Ureter (tissue), 1 donor: ENCODE data around the gene NUBP2. TPM values are rescaled to one million over a fixed set of nuclear protein-coding genes. Genes with fewer than 3 reads are reported as not detected.
A peak's percentile ranks its signal among the peaks of the same experiment; 100 is the strongest.

Experiments used
- DNase-seq: peaks from one replicate; pipeline ENCODE4 v3.0.0-alpha.2; 2020; ENCODE audit warnings: low spot score
- total RNA-seq: library from RNA; stranded (reverse); gene quantifications from one replicate; pipeline ENCODE4 v1.2.4, GENCODE V29; 2023
- donor health status: DM: yes; HTN: yes; CAD: no.

The NUBP2 gene
- total RNA-seq, 1 donor from 2014 or later, result 48.9 TPM

- DNase-seq, result peak; percentile 8
Observed at GRCh38 chr16:1828645-1829410, 46.1 kb downstream of the NUBP2 start.

- DNase-seq, result no peak
Observed at GRCh38 chr16:1830213-1830612, 47.5 kb downstream of the NUBP2 start.

GRCh38 chr16:1831186-1832075, 48.7 kb downstream of the NUBP2 start:
- DNase-seq, result no peak

- DNase-seq, result no peak
Observed at GRCh38 chr16:1832838-1833454, 50.2 kb downstream of the NUBP2 start.

GRCh38 chr16:1834096-1834495, 51.3 kb downstream of the NUBP2 start:
- no peak for DNase-seq

Other genes starting within 250 kb of the NUBP2 start
- 32.8 TPM for gene TMEM204, start 249.3 kb upstream of the NUBP2 start, total RNA-seq
- 35.1 TPM for gene IFT140, start 170.9 kb upstream of the NUBP2 start, total RNA-seq
- 31.4 TPM for gene CRAMP1, start 170.6 kb upstream of the NUBP2 start, total RNA-seq
- gene JPT2, start 104.7 kb upstream of the NUBP2 start, total RNA-seq, result 108 TPM
- 112 TPM for gene MAPK8IP3, start 76.8 kb upstream of the NUBP2 start, total RNA-seq
- 79.7 TPM for gene NME3, start 11.4 kb upstream of the NUBP2 start, total RNA-seq
- gene EME2, start 10.2 kb upstream of the NUBP2 start, total RNA-seq, result 49.7 TPM
- gene MRPS34, start 9.8 kb upstream of the NUBP2 start, total RNA-seq, result 78.6 TPM
- 39.2 TPM for gene SPSB3, start 389 bp upstream of the NUBP2 start, total RNA-seq
- not detected for gene IGFALS, start 10.7 kb downstream of the NUBP2 start, total RNA-seq
- 37.5 TPM for gene HAGH, start 43.9 kb downstream of the NUBP2 start, total RNA-seq
- 29.3 TPM for gene FAHD1, start 44.2 kb downstream of the NUBP2 start, total RNA-seq
- not detected for gene MEIOB, start 89.2 kb downstream of the NUBP2 start, total RNA-seq
- gene HS3ST6, start 135.5 kb downstream of the NUBP2 start, total RNA-seq, result 12.9 TPM
- 27.2 TPM for gene MSRB1, start 160.2 kb downstream of the NUBP2 start, total RNA-seq
- not detected for gene RPL3L, start 171.7 kb downstream of the NUBP2 start, total RNA-seq
- gene NDUFB10, start 176.6 kb downstream of the NUBP2 start, total RNA-seq, result 97.5 TPM
- 2,737 TPM for gene RPS2, start 181.9 kb downstream of the NUBP2 start, total RNA-seq
- gene RNF151, start 183.9 kb downstream of the NUBP2 start, total RNA-seq, result not detected
- 37.0 TPM for gene TBL3, start 189.1 kb downstream of the NUBP2 start, total RNA-seq
- gene NOXO1, start 198.5 kb downstream of the NUBP2 start, total RNA-seq, result 0.65 TPM
- 16.5 TPM for gene GFER, start 201.2 kb downstream of the NUBP2 start, total RNA-seq
- gene SYNGR3, start 207.0 kb downstream of the NUBP2 start, total RNA-seq, result 0.86 TPM
- 46.4 TPM for gene ZNF598, start 226.9 kb downstream of the NUBP2 start, total RNA-seq
- gene NPW, start 236.8 kb downstream of the NUBP2 start, total RNA-seq, result not detected
- 106 TPM for gene NHERF2, start 243.9 kb downstream of the NUBP2 start, total RNA-seq